ENCODE data around the gene TMEM120B.
A peak's percentile ranks its signal among the peaks of the same experiment; 100 is the strongest.
"Not testable (repeated sequence)": the region's sequence is repeated elsewhere in the genome, so short reads cannot be mapped to it uniquely, and the experiment has no call there.

Gene TMEM120B

GRCh38 chr12:121713793-121714192 lies 1.2 kb downstream of the TMEM120B start:
- Histone ChIP-seq H3K4me2 (ENCODE audit: low read depth, low read length) (peak overlapping the region; percentile 68), H2AFZ (ENCODE audit: low read length) (no peak overlapping the region), H4K20me1 (ENCODE audit: insufficient read depth, low read length) (no peaks in the 10 kb centered on the region), H3F3A (ENCODE audit: insufficient read depth, low read length) (0 out of 2 replicates have a peak, but pooled peaks cover 5% of the 10 kb centered on the region), H3K9ac (ENCODE audit: low read length) (peak overlapping the region; percentile 72; the same call in 1 of the 2 replicates), H3K9me2 (replicated peaks; ENCODE audit: insufficient read depth, low read length) (no peaks in the 10 kb centered on the region), H3K36me3 (replicated peaks; ENCODE audit: insufficient read depth, low read length) (no peaks in the 10 kb centered on the region), H3K79me2 (ENCODE audit: low read length) (peaks cover 8% of the 10 kb centered on the region), H3K27me3 (replicated peaks; ENCODE audit: insufficient read depth, low read length) (no peaks in the 10 kb centered on the region), H3K4me1 (ENCODE audit: low read length) (peaks cover 7% of the 10 kb centered on the region), H3K4me3 (ENCODE audit: low read length) (peak overlapping the region; percentile 74), H3K9me3 (replicated peaks; ENCODE audit: insufficient read depth, low read length) (no peaks in the 10 kb centered on the region), H3K27ac (ENCODE audit: low read length) (no peak overlapping the region)
- no peak for TF ChIP-seq CTCF (IDR thresholded peaks at IDR 0.05; ENCODE audit: low read length)
- no peak for TF ChIP-seq EZH2 (optimal IDR thresholded peaks at IDR 0.05; ENCODE audit: low read depth, low read length)
- no peak for TF ChIP-seq EZH2phosphoT487 (IDR thresholded peaks at IDR 0.05; ENCODE audit: low read length)
- no peak for DNase-seq

- not testable (repeated sequence) for H3K4me1 ChIP-seq (ENCODE audit: low read length); H3K4me2 ChIP-seq (ENCODE audit: low read depth, low read length); H3K9me2 ChIP-seq (replicated peaks; ENCODE audit: insufficient read depth, low read length); DNase-seq; H3K9me3 ChIP-seq (replicated peaks; ENCODE audit: insufficient read depth, low read length); H3K27me3 ChIP-seq (replicated peaks; ENCODE audit: insufficient read depth, low read length); H3K36me3 ChIP-seq (replicated peaks; ENCODE audit: insufficient read depth, low read length); H3K4me3 ChIP-seq (ENCODE audit: low read length); H3K79me2 ChIP-seq (ENCODE audit: low read length); H3K9ac ChIP-seq (ENCODE audit: low read length); H4K20me1 ChIP-seq (ENCODE audit: insufficient read depth, low read length); H3K27ac ChIP-seq (ENCODE audit: low read length); H2AFZ ChIP-seq (ENCODE audit: low read length); H3F3A ChIP-seq (ENCODE audit: insufficient read depth, low read length)
Observed at GRCh38 chr12:121715055-121715454, 2.5 kb downstream of the TMEM120B start.

- H3K36me3 ChIP-seq (replicated peaks; ENCODE audit: insufficient read depth, low read length): no peaks in the 10 kb centered on the region
- TF ChIP-seq EZH2phosphoT487 (IDR thresholded peaks at IDR 0.05; ENCODE audit: low read length) (no peak), CTCF (IDR thresholded peaks at IDR 0.05; ENCODE audit: low read length) (no peak), EZH2 (optimal IDR thresholded peaks at IDR 0.05; ENCODE audit: low read depth, low read length) (no peak)
- H4K20me1 ChIP-seq (ENCODE audit: insufficient read depth, low read length): no peaks in the 10 kb centered on the region
- 0 out of 2 replicates have a peak, but pooled peaks cover 5% of the 10 kb centered on the region for H3F3A ChIP-seq (ENCODE audit: insufficient read depth, low read length)
- no peak for DNase-seq
- no peak overlapping the region for H3K4me3 ChIP-seq (ENCODE audit: low read length)
- no peak overlapping the region for H3K9ac ChIP-seq (ENCODE audit: low read length)
- no peak overlapping the region for H3K4me2 ChIP-seq (ENCODE audit: low read depth, low read length)
- H3K79me2 ChIP-seq (ENCODE audit: low read length): peaks cover 8% of the 10 kb centered on the region
- no peaks in the 10 kb centered on the region for H3K27me3 ChIP-seq (replicated peaks; ENCODE audit: insufficient read depth, low read length)
- no peak overlapping the region for H2AFZ ChIP-seq (ENCODE audit: low read length)
- peaks cover 6% of the 10 kb centered on the region for H3K4me1 ChIP-seq (ENCODE audit: low read length)
- H3K9me3 ChIP-seq (replicated peaks; ENCODE audit: insufficient read depth, low read length): no peaks in the 10 kb centered on the region
- no peak overlapping the region for H3K27ac ChIP-seq (ENCODE audit: low read length)
- no peaks in the 10 kb centered on the region for H3K9me2 ChIP-seq (replicated peaks; ENCODE audit: insufficient read depth, low read length)
Observed at GRCh38 chr12:121715862-121716435, 3.4 kb downstream of the TMEM120B start.

- no peak overlapping the region for H3K4me2 ChIP-seq (ENCODE audit: low read depth, low read length)
- peaks cover 8% of the 10 kb centered on the region for H3K79me2 ChIP-seq (ENCODE audit: low read length)
- H3K9ac ChIP-seq (ENCODE audit: low read length): no peak overlapping the region
- H2AFZ ChIP-seq (ENCODE audit: low read length): no peak overlapping the region
- H3F3A ChIP-seq (ENCODE audit: insufficient read depth, low read length): 0 out of 2 replicates have a peak, but pooled peaks cover 5% of the 10 kb centered on the region
- H3K4me3 ChIP-seq (ENCODE audit: low read length): no peak overlapping the region
- no peak overlapping the region for H3K27ac ChIP-seq (ENCODE audit: low read length)
- H3K9me2 ChIP-seq (replicated peaks; ENCODE audit: insufficient read depth, low read length): no peaks in the 10 kb centered on the region
- no peaks in the 10 kb centered on the region for H3K27me3 ChIP-seq (replicated peaks; ENCODE audit: insufficient read depth, low read length)
- no peaks in the 10 kb centered on the region for H3K9me3 ChIP-seq (replicated peaks; ENCODE audit: insufficient read depth, low read length)
- peaks cover 6% of the 10 kb centered on the region for H3K4me1 ChIP-seq (ENCODE audit: low read length)
- H3K36me3 ChIP-seq (replicated peaks; ENCODE audit: insufficient read depth, low read length): no peaks in the 10 kb centered on the region
- DNase-seq: no peak
- TF ChIP-seq EZH2 (optimal IDR thresholded peaks at IDR 0.05; ENCODE audit: low read depth, low read length) (no peak), CTCF (IDR thresholded peaks at IDR 0.05; ENCODE audit: low read length) (no peak), EZH2phosphoT487 (IDR thresholded peaks at IDR 0.05; ENCODE audit: low read length) (no peak)
- H4K20me1 ChIP-seq (ENCODE audit: insufficient read depth, low read length): no peaks in the 10 kb centered on the region
Observed at GRCh38 chr12:121717041-121717699, 4.6 kb downstream of the TMEM120B start.
